Smooth muscle cell (in vitro differentiated cells): ENCODE data around the gene IQSEC3. TPM values are rescaled to one million over a fixed set of nuclear protein-coding genes. Genes with fewer than 3 reads are reported as not detected.
"Not testable (repeated sequence)": the region's sequence is repeated elsewhere in the genome, so short reads cannot be mapped to it uniquely, and the experiment has no call there.

Experiments used
- DNase-seq: peaks from one replicate; lab custom pipeline; 2025; ENCODE audit not compliant: unreplicated experiment; lab: John Stamatoyannopoulos, UW
- H2AFZ ChIP-seq: fragments of 200-600 bp; sonication (generic); 2 replicates; pipeline ENCODE4 v1.6.0; 2016; ENCODE audit warnings: antibody characterized with exemption, low read depth, mild to moderate bottlenecking
- H3F3A ChIP-seq: fragments of 200-600 bp; sonication (generic); 2 replicates; pipeline ENCODE4 v1.6.0; 2017; ENCODE audit warnings: antibody characterized with exemption, low read depth
- H3K27ac ChIP-seq: fragments of 200-600 bp; sonication (generic); 2 replicates; pipeline ENCODE4 v1.5.1; 2016; ENCODE audit warnings: low read depth, mild to moderate bottlenecking
- H3K27me3 ChIP-seq: fragments of 200-600 bp; sonication (generic); 2 replicates; pipeline ENCODE4 v1.6.1; 2016; ENCODE audit warnings: low read depth, mild to moderate bottlenecking
- H3K36me3 ChIP-seq: fragments of 200-600 bp; sonication (generic); 2 replicates; pipeline ENCODE4 v1.5.1; 2016; ENCODE audit warnings: low read depth
- H3K4me1 ChIP-seq: fragments of 200-600 bp; sonication (generic); 2 replicates; pipeline ENCODE4 v1.5.1; 2016; ENCODE audit warnings: low read depth
- H3K4me2 ChIP-seq: fragments of 200-600 bp; sonication (generic); 2 replicates; pipeline ENCODE4 v1.6.0; 2016; ENCODE audit warnings: mild to moderate bottlenecking
- H3K4me3 ChIP-seq: fragments of 200-600 bp; sonication (generic); 2 replicates; pipeline ENCODE4 v1.5.1; 2016; ENCODE audit warnings: mild to moderate bottlenecking
- H3K79me2 ChIP-seq: fragments of 200-600 bp; sonication (generic); 2 replicates; pipeline ENCODE4 v1.6.0; 2016; ENCODE audit warnings: low read depth, mild to moderate bottlenecking
- H3K9ac ChIP-seq: fragments of 200-600 bp; sonication (generic); 2 replicates; pipeline ENCODE4 v1.6.0; 2016; ENCODE audit warnings: low read depth
- H3K9me3 ChIP-seq: fragments of 200-600 bp; sonication (generic); replicated peaks from 2 replicates; pipeline ENCODE4 v1.5.1; 2016; ENCODE audit warnings: low read depth
- H4K20me1 ChIP-seq: fragments of 200-600 bp; sonication (generic); 2 replicates; pipeline ENCODE4 v1.6.0; 2016; ENCODE audit warnings: low read depth
- WGBS: methylation state at CpG from one replicate; pipeline ENCODE4 v1.1.7; 2016; ENCODE audit warnings: low lambda C conversion rate; 5-methylcytosine and 5-hydroxymethylcytosine counted together
- polyA plus RNA-seq: library from polyadenylated mRNA; unstranded; fragments of >200 nt; fragmentation: Nextera tagmentation; extraction: Ambion mirVana; gene quantifications from 2 replicates; pipeline ENCODE4 v1.2.1, GENCODE V29; 2016
- total RNA-seq: library from RNA; depleted of rRNA; stranded (reverse); fragments of >200 nt; gene quantifications from 2 replicates; pipeline ENCODE4 v1.2.3, GENCODE V29; 2014
- TF ChIP-seq, protein P1 (sequence below): fragments of 200-600 bp; sonication (generic); IDR thresholded peaks from 2 replicates; pipeline ENCODE4 v1.5.1; 2017; ENCODE audit warnings: borderline replicate concordance, mild to moderate bottlenecking, antibody characterized with exemption; ENCODE audit not compliant: insufficient read depth, poor library complexity, severe bottlenecking

Gene IQSEC3
- total and polyA plus RNA-seq, 2 experiments from 2014 or later, result 0.72 to 2.4 TPM

DNA sequence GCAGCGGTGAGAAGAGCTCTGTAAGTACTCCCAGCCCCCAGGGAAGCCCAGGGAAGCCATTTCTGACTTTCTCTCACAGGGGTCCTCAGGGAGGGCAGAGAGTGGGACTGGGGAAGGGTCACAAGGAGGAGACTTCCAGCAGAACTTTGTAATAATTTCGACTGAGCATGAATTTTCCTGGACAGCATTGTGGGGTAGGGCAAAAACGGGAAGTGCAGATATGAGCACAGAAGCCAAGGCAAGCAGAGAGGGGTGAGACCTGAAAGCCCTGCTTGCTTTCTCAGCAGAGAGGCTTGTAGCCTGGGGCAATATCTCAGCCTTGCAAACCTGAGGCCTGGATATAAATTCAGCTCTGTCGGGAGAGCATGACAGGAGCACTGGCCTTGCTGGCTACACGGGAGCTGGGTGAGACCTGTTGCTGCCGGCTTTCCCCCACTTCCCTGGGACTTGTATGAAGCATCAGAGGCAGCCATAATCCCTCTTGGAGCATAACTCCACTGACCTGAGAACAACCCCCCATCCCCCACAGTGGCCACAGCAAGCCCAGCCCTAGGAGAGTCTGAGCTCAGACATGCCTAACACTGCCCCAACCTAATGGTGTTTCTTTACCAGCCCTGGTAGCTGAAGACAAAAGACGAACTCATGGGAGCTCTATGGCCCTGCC, 9.8 kb upstream of the IQSEC3 start:
- no peaks in the 10 kb centered on the region for H4K20me1 ChIP-seq
- no peak overlapping the region for H3K4me2 ChIP-seq
- no peak overlapping the region for H3K27ac ChIP-seq
- no peaks in the 10 kb centered on the region for H3F3A ChIP-seq
- no peak for DNase-seq
- no peaks in the 10 kb centered on the region for H3K79me2 ChIP-seq
- H3K27me3 ChIP-seq, result peaks cover 8% of the 10 kb centered on the region
- 63% methylated on average over 7 of the region's 7 CpGs for WGBS
- H3K4me3 ChIP-seq, result no peak overlapping the region
- H3K9ac ChIP-seq, result no peak overlapping the region
- H2AFZ ChIP-seq, result no peak overlapping the region
- peaks cover 9% of the 10 kb centered on the region for H3K4me1 ChIP-seq
- peaks cover 6% of the 10 kb centered on the region for H3K9me3 ChIP-seq
- TF ChIP-seq, protein P1, sequence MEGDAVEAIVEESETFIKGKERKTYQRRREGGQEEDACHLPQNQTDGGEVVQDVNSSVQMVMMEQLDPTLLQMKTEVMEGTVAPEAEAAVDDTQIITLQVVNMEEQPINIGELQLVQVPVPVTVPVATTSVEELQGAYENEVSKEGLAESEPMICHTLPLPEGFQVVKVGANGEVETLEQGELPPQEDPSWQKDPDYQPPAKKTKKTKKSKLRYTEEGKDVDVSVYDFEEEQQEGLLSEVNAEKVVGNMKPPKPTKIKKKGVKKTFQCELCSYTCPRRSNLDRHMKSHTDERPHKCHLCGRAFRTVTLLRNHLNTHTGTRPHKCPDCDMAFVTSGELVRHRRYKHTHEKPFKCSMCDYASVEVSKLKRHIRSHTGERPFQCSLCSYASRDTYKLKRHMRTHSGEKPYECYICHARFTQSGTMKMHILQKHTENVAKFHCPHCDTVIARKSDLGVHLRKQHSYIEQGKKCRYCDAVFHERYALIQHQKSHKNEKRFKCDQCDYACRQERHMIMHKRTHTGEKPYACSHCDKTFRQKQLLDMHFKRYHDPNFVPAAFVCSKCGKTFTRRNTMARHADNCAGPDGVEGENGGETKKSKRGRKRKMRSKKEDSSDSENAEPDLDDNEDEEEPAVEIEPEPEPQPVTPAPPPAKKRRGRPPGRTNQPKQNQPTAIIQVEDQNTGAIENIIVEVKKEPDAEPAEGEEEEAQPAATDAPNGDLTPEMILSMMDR, result no peak
- H3K36me3 ChIP-seq, result no peaks in the 10 kb centered on the region

DNA sequence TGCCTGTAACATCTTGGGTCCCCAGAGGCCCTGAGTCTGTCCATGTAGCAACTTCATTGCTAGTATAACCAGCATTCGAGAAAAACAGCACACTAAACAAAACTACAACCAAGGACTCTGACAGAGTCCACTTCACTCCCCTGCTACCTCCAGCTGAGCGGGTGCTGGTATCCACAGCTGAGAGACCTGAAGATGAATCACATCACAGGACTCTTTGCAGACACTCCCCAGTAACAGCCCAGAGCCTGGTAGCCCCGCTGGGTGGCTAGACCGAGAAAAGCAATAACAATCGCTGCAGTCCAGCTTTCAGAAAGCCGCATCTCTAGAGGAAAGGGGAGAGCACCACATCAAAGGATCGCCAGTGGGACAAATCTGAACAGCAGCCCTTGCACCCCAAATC, 9.0 kb upstream of the IQSEC3 start:
- no peak for DNase-seq
- Histone ChIP-seq H3K9ac (no peak overlapping the region), H3K27ac (no peak overlapping the region), H3K4me2 (no peak overlapping the region), H3F3A (no peaks in the 10 kb centered on the region), H3K79me2 (no peaks in the 10 kb centered on the region), H4K20me1 (no peaks in the 10 kb centered on the region), H2AFZ (no peak overlapping the region), H3K4me3 (no peak overlapping the region), H3K4me1 (peaks cover 9% of the 10 kb centered on the region), H3K36me3 (no peaks in the 10 kb centered on the region), H3K9me3 (peaks cover 6% of the 10 kb centered on the region), H3K27me3 (peaks cover 8% of the 10 kb centered on the region)
- 73% methylated on average over 7 of the region's 7 CpGs for WGBS
- TF ChIP-seq, protein P1, result no peak

DNA sequence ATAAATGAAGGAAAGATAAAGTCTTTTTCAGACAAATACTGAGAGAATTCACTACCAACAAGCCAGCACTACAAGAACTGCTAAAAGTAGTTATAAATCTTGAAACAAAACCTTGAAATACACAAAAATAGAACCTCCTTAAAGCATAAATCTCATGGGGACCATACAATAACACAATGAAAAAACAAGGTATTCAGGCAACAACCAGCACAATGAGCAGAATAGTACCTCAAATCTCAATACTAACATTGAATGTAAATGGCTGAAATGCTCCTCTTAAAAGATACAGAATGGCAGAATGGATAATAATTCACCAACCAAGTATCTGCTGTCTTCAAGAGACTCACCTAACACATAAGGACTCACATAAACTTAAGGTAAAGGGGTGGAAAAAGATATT, 7.7 kb upstream of the IQSEC3 start:
- no peaks in the 10 kb centered on the region for H3K36me3 ChIP-seq
- no peaks in the 10 kb centered on the region for H3F3A ChIP-seq
- H4K20me1 ChIP-seq, result no peaks in the 10 kb centered on the region
- TF ChIP-seq, protein P1, result no peak
- peaks cover 6% of the 10 kb centered on the region for H3K9me3 ChIP-seq
- H3K4me1 ChIP-seq, result peaks cover 9% of the 10 kb centered on the region
- H2AFZ ChIP-seq, result no peak overlapping the region
- no peak for DNase-seq
- no peak overlapping the region for H3K4me3 ChIP-seq
- no peak overlapping the region for H3K9ac ChIP-seq
- no peak overlapping the region for H3K4me2 ChIP-seq
- H3K27me3 ChIP-seq, result peaks cover 8% of the 10 kb centered on the region
- H3K79me2 ChIP-seq, result no peaks in the 10 kb centered on the region
- no peak overlapping the region for H3K27ac ChIP-seq

DNA sequence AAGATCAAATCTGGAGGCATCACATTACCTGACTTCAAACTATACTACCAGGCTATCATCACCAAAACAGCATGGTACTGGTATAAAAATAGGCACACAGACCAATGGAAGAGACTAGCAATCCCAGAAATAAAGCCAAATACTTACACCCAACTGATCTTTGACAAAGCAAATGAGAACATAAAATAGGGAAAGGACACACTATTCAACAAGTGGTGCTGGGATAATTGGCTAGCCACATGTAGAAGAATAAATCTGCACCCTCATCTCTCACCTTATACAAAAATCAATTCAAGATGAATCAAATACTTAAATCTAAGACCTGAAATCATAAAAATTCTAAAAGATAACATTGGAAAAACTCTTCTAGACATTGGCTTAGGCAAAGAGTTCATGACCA, 4.7 kb upstream of the IQSEC3 start:
- H3K79me2 ChIP-seq, H3K9ac ChIP-seq, H3K9me3 ChIP-seq, DNase-seq, H3K4me2 ChIP-seq, H2AFZ ChIP-seq, H3K27ac ChIP-seq, H3K36me3 ChIP-seq, H3F3A ChIP-seq, H4K20me1 ChIP-seq, H3K4me1 ChIP-seq, H3K27me3 ChIP-seq, H3K4me3 ChIP-seq: not testable (repeated sequence)

DNA sequence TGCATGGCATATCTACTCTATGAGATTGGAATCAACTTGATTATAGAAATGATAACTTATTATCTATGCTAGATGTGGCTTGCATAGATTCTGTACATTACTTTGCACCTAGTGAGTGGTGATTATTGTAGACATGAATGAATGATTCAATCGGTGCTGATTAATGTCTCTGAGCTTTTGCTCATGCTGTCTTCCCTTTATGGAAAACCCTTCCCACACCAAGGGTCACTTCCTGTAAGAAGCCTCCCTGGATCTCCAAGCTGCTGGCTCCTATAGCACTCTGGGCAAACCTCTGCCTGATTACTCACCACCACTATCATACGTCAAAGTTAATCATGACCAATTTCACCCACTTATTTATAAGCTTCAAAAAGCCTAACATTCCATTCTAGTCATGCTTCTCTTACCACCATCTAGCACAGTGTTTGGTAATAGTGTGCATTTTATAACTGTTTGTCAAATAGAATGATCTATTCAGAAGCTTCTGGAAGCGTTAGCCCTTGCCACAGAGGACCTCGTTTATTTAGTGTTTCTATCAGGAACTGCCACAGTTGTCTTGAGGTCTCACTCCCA, 990 bp upstream of the IQSEC3 start:
- H2AFZ ChIP-seq, H3K4me1 ChIP-seq, H3K36me3 ChIP-seq, H4K20me1 ChIP-seq, DNase-seq, H3K9me3 ChIP-seq, H3F3A ChIP-seq, H3K79me2 ChIP-seq: not testable (repeated sequence)
- H3K9ac ChIP-seq, result peak overlapping the region; percentile 62
- H3K27ac ChIP-seq, result peak overlapping the region; percentile 95
- WGBS, result 19% methylated on average over 4 of the region's 4 CpGs
- H3K27me3 ChIP-seq, result peaks cover 20% of the 10 kb centered on the region
- H3K4me2 ChIP-seq, result peak overlapping the region; percentile 72
- peak overlapping the region; percentile 40 for H3K4me3 ChIP-seq

DNA sequence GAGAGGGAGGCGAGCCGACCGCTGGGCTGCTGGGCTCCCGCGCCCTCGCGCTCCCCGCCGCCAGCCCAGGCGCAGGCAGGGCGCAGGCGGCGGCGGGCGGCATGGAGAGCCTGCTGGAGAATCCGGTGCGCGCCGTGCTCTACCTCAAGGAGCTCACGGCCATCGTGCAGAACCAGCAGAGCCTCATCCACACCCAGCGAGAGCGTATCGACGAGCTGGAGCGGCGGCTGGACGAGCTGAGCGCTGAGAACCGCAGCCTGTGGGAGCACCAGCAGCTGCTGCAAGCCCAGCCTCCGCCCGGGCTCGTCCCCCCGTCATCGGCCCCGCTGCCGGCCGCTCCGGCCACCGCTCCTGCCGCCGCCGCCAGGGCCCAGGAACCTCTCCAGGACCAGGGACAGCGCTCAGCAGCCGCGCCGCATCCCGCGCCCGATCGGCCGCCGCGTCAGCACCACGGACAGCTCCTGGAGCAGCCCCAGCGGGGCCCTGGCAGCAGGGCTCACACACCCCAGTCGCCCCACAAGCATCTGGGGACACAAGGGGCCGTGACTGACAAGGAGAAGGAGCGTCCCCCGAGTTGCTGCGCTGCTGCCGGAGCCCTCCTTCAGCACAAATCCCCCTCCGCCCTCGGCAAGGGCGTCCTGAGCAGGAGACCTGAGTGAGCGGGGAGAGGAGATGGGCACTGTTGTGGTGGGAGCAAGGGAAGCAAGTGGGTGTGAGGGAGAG, 376 bp downstream of the IQSEC3 start:
- Histone ChIP-seq H3K4me2 (peak overlapping the region; percentile 89), H3K27ac (peak overlapping the region; percentile 55), H3K27me3 (peaks cover 34% of the 10 kb centered on the region), H3K4me3 (peak overlapping the region; percentile 53)
- DNase-seq, H3F3A ChIP-seq, H3K79me2 ChIP-seq, H3K9ac ChIP-seq, H3K9me3 ChIP-seq, H3K36me3 ChIP-seq, H3K4me1 ChIP-seq, H2AFZ ChIP-seq, H4K20me1 ChIP-seq: not testable (repeated sequence)
- WGBS, result 7% methylated on average over 35 of the region's 66 CpGs
